ENCODE data around the gene NAIF1. TPM values are rescaled to one million over a fixed set of nuclear protein-coding genes. Genes with fewer than 3 reads are reported as not detected.
A peak's percentile ranks its signal among the peaks of the same experiment; 100 is the strongest.

Gene NAIF1
- total RNA-seq, 4 donors from 2014 or later = 0.60 to 23.2 (median 14.0) TPM

GRCh38 chr9:128099932-128100491 lies 32.9 kb upstream of the NAIF1 start:
- intact Hi-C loops (cut with DNase I; ENCODE audit: low total_unique reads) = no loop called here
- Histone ChIP-seq H3K36me3 (peaks cover 0 to 21% (median 10%) of the 10 kb centered on the region in 4 donors), H3K4me3 (peak overlapping the region in 1 of 4 donors; percentile 41), H3K9me3 (no peaks in the 10 kb centered on the region), H3K27ac (peak overlapping the region; percentile 86 to 94 (median 92)), H3K27me3 (no peaks in the 10 kb centered on the region), H3K4me1 (peaks cover 28 to 62% (median 53%) of the 10 kb centered on the region in 4 donors)
- WGBS, 2 donors (ENCODE audit: low coverage in 1 of 2) = 62% methylated on average over 16 of the region's 16 CpGs; no CpG with 5 or more reads in 1 of the 2 donors
- TF ChIP-seq POLR2AphosphoS5 (IDR thresholded peaks at IDR 0.05) (no peak), EP300 (IDR thresholded peaks at IDR 0.05; ENCODE audit: low read depth) (no peak), POLR2A (IDR thresholded peaks at IDR 0.05) (no peak), CTCF (IDR thresholded peaks at IDR 0.05) (no peak)
- DNase-seq = no peak
- in situ Hi-C loops (cut with MboI; ENCODE audit: low pct_ligation_motif_present in 1 of 4, low pct_unique_long_range_greater_than_20kb in 1 of 4, low sequenced_read_pairs in 3 of 4) = loop anchor here in 1 of 4 donors (25.0 kb wide), 1 partner anchor 138 kb away; no protein-coding TSS in a partner anchor

- H3K27ac ChIP-seq = peak overlapping the region; percentile 86 to 94 (median 92)
- peaks cover 0 to 21% (median 10%) of the 10 kb centered on the region in 4 donors for H3K36me3 ChIP-seq
- no peaks in the 10 kb centered on the region for H3K27me3 ChIP-seq
- TF ChIP-seq POLR2A (IDR thresholded peaks at IDR 0.05) (peak; percentile 12), POLR2AphosphoS5 (IDR thresholded peaks at IDR 0.05) (no peak)
- H3K4me1 ChIP-seq = peaks cover 28 to 63% (median 56%) of the 10 kb centered on the region in 4 donors
- no peaks in the 10 kb centered on the region for H3K9me3 ChIP-seq
- intact Hi-C loops (cut with DNase I; ENCODE audit: low total_unique reads) = no loop called here
- in situ Hi-C loops (cut with MboI; ENCODE audit: low pct_ligation_motif_present in 1 of 4, low pct_unique_long_range_greater_than_20kb in 1 of 4, low sequenced_read_pairs in 3 of 4) = no loop called here
- 46% methylated on average over 16 of the region's 16 CpGs; no CpG with 5 or more reads in 1 of the 2 donors for WGBS, 2 donors (ENCODE audit: low coverage in 1 of 2)
- H3K4me3 ChIP-seq = peak overlapping the region; percentile 5 to 41 (median 34)
- peak; percentile 47 for DNase-seq
These were observed 32.3 kb upstream of the NAIF1 start for GRCh38 chr9:128099231-128099931.

GRCh38 chr9:128098297-128099230 lies 31.4 kb upstream of the NAIF1 start:
- WGBS, 2 donors (ENCODE audit: low coverage in 1 of 2) = 26 to 31% methylated on average over 7 to 32 of the region's 32 CpGs
- peaks cover 27 to 63% (median 55%) of the 10 kb centered on the region in 4 donors for H3K4me1 ChIP-seq
- peak overlapping the region; percentile 5 to 41 (median 34) for H3K4me3 ChIP-seq
- H3K27me3 ChIP-seq = no peaks in the 10 kb centered on the region
- H3K9me3 ChIP-seq = no peaks in the 10 kb centered on the region
- in situ Hi-C loops (cut with MboI; ENCODE audit: low pct_ligation_motif_present in 1 of 4, low pct_unique_long_range_greater_than_20kb in 1 of 4, low sequenced_read_pairs in 3 of 4) = no loop called here
- intact Hi-C loops (cut with DNase I; ENCODE audit: low total_unique reads) = no loop called here
- DNase-seq = peak; percentile 95
- peaks cover 0 to 21% (median 10%) of the 10 kb centered on the region in 4 donors for H3K36me3 ChIP-seq
- peak overlapping the region; percentile 86 to 94 (median 92) for H3K27ac ChIP-seq
- no peak for TF ChIP-seq CTCF (IDR thresholded peaks at IDR 0.05)
- TF ChIP-seq POLR2A (IDR thresholded peaks at IDR 0.05) = peak; percentile 97
- peak; percentile 92 to 96 (median 95) for TF ChIP-seq POLR2AphosphoS5 (IDR thresholded peaks at IDR 0.05)
- TF ChIP-seq EP300 (IDR thresholded peaks at IDR 0.05; ENCODE audit: low read depth) = peak; percentile 96

GRCh38 chr9:128097543-128098296 lies 30.6 kb upstream of the NAIF1 start:
- TF ChIP-seq POLR2A (IDR thresholded peaks at IDR 0.05) (no peak), EP300 (IDR thresholded peaks at IDR 0.05; ENCODE audit: low read depth) (no peak), POLR2AphosphoS5 (IDR thresholded peaks at IDR 0.05) (no peak), CTCF (IDR thresholded peaks at IDR 0.05) (no peak)
- H3K36me3 ChIP-seq = peaks cover 0 to 17% (median 7%) of the 10 kb centered on the region in 4 donors
- in situ Hi-C loops (cut with MboI; ENCODE audit: low pct_ligation_motif_present in 1 of 4, low pct_unique_long_range_greater_than_20kb in 1 of 4, low sequenced_read_pairs in 3 of 4) (no loop called here), intact Hi-C loops (cut with DNase I; ENCODE audit: low total_unique reads) (no loop called here)
- no peaks in the 10 kb centered on the region for H3K9me3 ChIP-seq
- no peaks in the 10 kb centered on the region for H3K27me3 ChIP-seq
- peak overlapping the region; percentile 86 to 94 (median 92) for H3K27ac ChIP-seq
- H3K4me1 ChIP-seq = peaks cover 33 to 68% (median 55%) of the 10 kb centered on the region in 4 donors
- WGBS, 2 donors (ENCODE audit: low coverage in 1 of 2) = 69% methylated on average over 13 of the region's 13 CpGs; no CpG with 5 or more reads in 1 of the 2 donors
- H3K4me3 ChIP-seq = no peak overlapping the region
- no peak for DNase-seq

Data from transverse colon (tissue), 4 donors.